Prostate gland (tissue), 2 donors: ENCODE measurements around the gene SYTL5. TPM values are rescaled to one million over a fixed set of nuclear protein-coding genes. Genes with fewer than 3 reads are reported as not detected.

Experiments used
- DNase-seq: peaks from one replicate; pipeline ENCODE4 v3.0.0-alpha.2; 2019; ENCODE audit warnings: low spot score
- H3K27ac ChIP-seq, 2 donors: fragments of 200-600 bp; sonication (generic); 2 replicates each; pipeline ENCODE4 v1.5.1; 2017 to 2019
- H3K27me3 ChIP-seq: fragments of 200-600 bp; sonication (generic); replicated peaks from 2 replicates; pipeline ENCODE4 v1.5.1; 2019; ENCODE audit not compliant: insufficient read depth
- H3K36me3 ChIP-seq, 2 donors: fragments of 200-600 bp; sonication (generic); 1 replicate in 1 of 2; 2 replicates in 1 of 2; pipeline versions ENCODE4 v1.5.1 to v1.8.1; 2017 to 2019
- H3K4me1 ChIP-seq: fragments of 200-600 bp; sonication (generic); replicated peaks from 2 replicates; pipeline ENCODE4 v1.5.1; 2019
- H3K4me3 ChIP-seq, 2 donors: fragments of 200-600 bp; sonication (generic); 2 replicates each; pipeline ENCODE4 v1.5.1; 2017 to 2019
- H3K9me3 ChIP-seq: fragments of 200-600 bp; sonication (generic); 2 replicates; pipeline ENCODE4 v1.5.1; 2017
- POLR2A ChIP-seq: fragments of 450-650 bp; IDR thresholded peaks from one replicate; pipeline ENCODE4 v1.6.1; 2016; ENCODE audit warnings: antibody characterized with exemption, mild to moderate bottlenecking
- POLR2AphosphoS5 ChIP-seq: sonication (generic); formaldehyde crosslinking; IDR thresholded peaks from one replicate; pipeline ENCODE4 v1.6.1; 2017; ENCODE audit warnings: antibody characterized with exemption
- WGBS: methylation state at CpG from one replicate; pipeline ENCODE4 v1.1.5; 2018; 5-methylcytosine and 5-hydroxymethylcytosine counted together
- intact Hi-C: fragments of 100-400 bp; cut with DNase I; formaldehyde crosslinking; loops from one replicate; pipeline ENCODE4 v1.14.2; 2022
- total RNA-seq, 2 donors: library from RNA; depleted of rRNA; stranded (reverse); fragments of >200 nt; gene quantifications; one replicate each; pipeline ENCODE4 v1.1.0, GENCODE V29; 2016
- TF ChIP-seq, protein P1 (sequence below), 4 experiments: fragments of 200-600 bp in 2 of 4; fragments of 450-650 bp in 2 of 4; sonication (generic) in 2 of 4; IDR thresholded peaks; 1 replicate in 3 of 4; 2 replicates in 1 of 4; pipeline ENCODE4 v1.5.1; 2016 to 2019; ENCODE audit warnings: antibody characterized with exemption in 4 of 4, mild to moderate bottlenecking in 2 of 4, moderate library complexity in 2 of 4

Gene SYTL5
- 1 to 10 TPM; 2.1 to 2.9 TPM for total RNA-seq

DNA sequence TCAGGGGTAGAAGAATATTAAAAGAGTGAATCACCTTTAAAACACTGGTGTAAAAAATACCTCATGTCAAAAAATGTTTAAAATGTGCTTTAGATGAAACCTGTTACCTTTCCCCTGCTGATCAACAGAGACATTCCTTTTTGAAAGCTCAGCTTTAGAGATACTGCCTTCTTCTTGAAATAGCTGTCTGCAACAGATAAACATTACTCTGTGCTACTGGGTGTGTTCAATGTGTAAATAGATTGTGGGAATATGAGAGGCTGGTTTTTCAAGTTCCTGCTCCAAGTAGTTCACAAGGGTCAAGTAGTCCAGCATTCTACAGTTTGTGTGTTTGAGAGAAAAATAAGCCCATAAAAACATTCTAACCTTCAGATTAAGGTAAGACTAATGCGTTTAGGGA, at the start of gene SYTL5:
Gene SYTL5, plus strand, starts transcription at position 263 of the 400 bp plus-strand sequence. CDS start 27,337 bp downstream, outside the sequence.
- TF ChIP-seq POLR2A (no peak), POLR2AphosphoS5 (peak; percentile 69)
- TF ChIP-seq, protein P1, sequence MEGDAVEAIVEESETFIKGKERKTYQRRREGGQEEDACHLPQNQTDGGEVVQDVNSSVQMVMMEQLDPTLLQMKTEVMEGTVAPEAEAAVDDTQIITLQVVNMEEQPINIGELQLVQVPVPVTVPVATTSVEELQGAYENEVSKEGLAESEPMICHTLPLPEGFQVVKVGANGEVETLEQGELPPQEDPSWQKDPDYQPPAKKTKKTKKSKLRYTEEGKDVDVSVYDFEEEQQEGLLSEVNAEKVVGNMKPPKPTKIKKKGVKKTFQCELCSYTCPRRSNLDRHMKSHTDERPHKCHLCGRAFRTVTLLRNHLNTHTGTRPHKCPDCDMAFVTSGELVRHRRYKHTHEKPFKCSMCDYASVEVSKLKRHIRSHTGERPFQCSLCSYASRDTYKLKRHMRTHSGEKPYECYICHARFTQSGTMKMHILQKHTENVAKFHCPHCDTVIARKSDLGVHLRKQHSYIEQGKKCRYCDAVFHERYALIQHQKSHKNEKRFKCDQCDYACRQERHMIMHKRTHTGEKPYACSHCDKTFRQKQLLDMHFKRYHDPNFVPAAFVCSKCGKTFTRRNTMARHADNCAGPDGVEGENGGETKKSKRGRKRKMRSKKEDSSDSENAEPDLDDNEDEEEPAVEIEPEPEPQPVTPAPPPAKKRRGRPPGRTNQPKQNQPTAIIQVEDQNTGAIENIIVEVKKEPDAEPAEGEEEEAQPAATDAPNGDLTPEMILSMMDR (IDR thresholded peaks at IDR 0.05) = no peak
- H3K4me1 ChIP-seq = no peaks in the 10 kb centered on the region
- WGBS = 26% methylated on average over 1 of the region's 1 CpG
- H3K36me3 ChIP-seq = no peaks in the 10 kb centered on the region
- H3K9me3 ChIP-seq = no peaks in the 10 kb centered on the region
- peak; percentile 45 for DNase-seq
- no peak within 1 kb of the TSS for H3K4me3 ChIP-seq
- H3K27ac ChIP-seq = peak within 1 kb of the TSS; percentile 56 to 72
- intact Hi-C loops = no loop called here
- H3K27me3 ChIP-seq = no peaks in the 10 kb centered on the region

GRCh38 chrX:37958525-37959211, 47.7 kb upstream of the SYTL5 start:
- intact Hi-C loops = no loop called here
- TF ChIP-seq, protein P1 (IDR thresholded peaks at IDR 0.05) = no peak
- TF ChIP-seq POLR2A (no peak), POLR2AphosphoS5 (no peak)
- no peak for DNase-seq
- Histone ChIP-seq H3K27ac (no peak overlapping the region), H3K4me3 (no peak overlapping the region), H3K9me3 (no peaks in the 10 kb centered on the region), H3K4me1 (no peaks in the 10 kb centered on the region), H3K27me3 (no peaks in the 10 kb centered on the region), H3K36me3 (no peaks in the 10 kb centered on the region)
- 72% methylated on average over 6 of the region's 7 CpGs for WGBS

GRCh38 chrX:37959212-37960021, 46.9 kb upstream of the SYTL5 start:
- WGBS = 54% methylated on average over 11 of the region's 15 CpGs
- TF ChIP-seq, protein P1 (IDR thresholded peaks at IDR 0.05) = no peak
- TF ChIP-seq POLR2A = no peak
- no peak for TF ChIP-seq POLR2AphosphoS5
- Histone ChIP-seq H3K4me3 (no peak overlapping the region), H3K27ac (no peak overlapping the region), H3K4me1 (no peaks in the 10 kb centered on the region), H3K27me3 (no peaks in the 10 kb centered on the region), H3K9me3 (no peaks in the 10 kb centered on the region), H3K36me3 (no peaks in the 10 kb centered on the region)
- no peak for DNase-seq
- intact Hi-C loops = no loop called here

GRCh38 chrX:37961118-37961517, 45.2 kb upstream of the SYTL5 start:
- H3K36me3 ChIP-seq = no peaks in the 10 kb centered on the region
- TF ChIP-seq POLR2AphosphoS5 (no peak), POLR2A (no peak)
- TF ChIP-seq, protein P1 (IDR thresholded peaks at IDR 0.05) = no peak
- no peak overlapping the region for H3K27ac ChIP-seq
- H3K4me3 ChIP-seq = no peak overlapping the region
- 100% methylated on average over 1 of the region's 1 CpG for WGBS
- no peaks in the 10 kb centered on the region for H3K27me3 ChIP-seq
- intact Hi-C loops = no loop called here
- no peak for DNase-seq
- H3K4me1 ChIP-seq = no peaks in the 10 kb centered on the region
- H3K9me3 ChIP-seq = no peaks in the 10 kb centered on the region
